Measurements from ENCODE around the gene CTSW.
A peak's percentile ranks its signal among the peaks of the same experiment; 100 is the strongest.

The CTSW gene

DNA sequence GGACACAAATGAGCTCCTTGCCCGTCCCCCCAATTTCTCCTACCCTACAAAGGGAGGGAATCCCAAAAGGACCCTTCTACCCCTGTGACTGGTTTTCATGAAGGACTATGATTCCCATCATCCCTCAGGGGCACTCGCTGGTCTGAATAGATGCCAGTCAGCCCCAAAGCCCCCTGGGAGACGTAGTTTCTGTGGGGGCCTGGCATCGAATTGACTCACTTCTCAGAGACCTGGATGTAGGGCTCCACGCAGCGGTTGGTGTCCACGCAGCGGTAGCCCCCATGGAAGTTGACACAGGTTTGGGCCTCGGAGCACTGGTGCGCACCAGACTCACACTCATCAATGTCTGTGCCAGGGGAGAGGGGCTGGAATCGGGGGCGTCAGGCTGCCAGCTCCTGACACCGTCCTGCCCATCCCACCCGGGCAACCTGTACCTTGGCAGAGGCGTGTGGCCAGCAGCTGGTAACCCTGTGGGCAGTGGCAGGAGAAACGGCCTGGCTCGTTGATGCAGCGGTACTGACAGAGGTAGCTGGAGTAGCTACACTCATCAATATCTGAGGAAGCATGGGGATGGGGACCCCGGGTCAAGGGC is 11.5 kb upstream of the CTSW start:
- no peak for DNase-seq

- no peak for DNase-seq
These were observed 10.7 kb upstream of the CTSW start for GRCh38 chr11:65868907-65869306.

DNA sequence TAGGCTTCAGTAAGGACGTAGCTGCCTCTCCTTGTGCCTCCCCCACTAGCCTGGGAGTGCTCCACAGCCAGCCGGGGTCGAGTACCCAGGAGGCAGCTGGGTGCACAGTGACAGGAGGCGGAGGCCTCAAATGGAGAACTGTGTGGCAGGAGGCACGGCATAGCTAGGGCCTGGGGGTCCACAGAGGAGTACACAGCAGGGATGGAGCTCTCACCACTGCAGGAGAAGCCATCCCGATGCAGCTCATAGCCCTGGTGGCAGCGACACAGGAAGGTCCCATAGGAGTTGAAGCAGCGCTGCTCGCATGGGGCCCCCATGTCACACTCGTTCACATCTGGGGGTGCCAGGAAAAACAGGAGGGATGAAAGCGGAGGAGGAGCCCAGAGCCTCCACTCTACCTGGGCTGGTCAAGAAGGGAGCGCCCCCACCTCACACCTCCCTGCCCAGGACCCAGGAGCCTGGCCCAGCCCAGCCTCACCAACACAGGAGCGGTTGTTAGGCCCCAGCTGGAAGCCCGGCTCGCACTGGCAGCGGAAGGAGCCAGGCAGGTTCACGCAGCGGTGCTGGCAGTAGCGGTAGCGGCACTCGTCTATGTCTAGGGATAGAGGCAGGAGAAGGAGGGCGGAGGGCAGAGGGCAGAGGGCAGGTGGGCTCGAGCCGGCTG is 9.9 kb upstream of the CTSW start:
- no peak for DNase-seq

GRCh38 chr11:65870307-65870658 is 9.4 kb upstream of the CTSW start:
- DNase-seq = no peak

GRCh38 chr11:65870706-65871681 is 8.6 kb upstream of the CTSW start:
- no peak for DNase-seq

DNA sequence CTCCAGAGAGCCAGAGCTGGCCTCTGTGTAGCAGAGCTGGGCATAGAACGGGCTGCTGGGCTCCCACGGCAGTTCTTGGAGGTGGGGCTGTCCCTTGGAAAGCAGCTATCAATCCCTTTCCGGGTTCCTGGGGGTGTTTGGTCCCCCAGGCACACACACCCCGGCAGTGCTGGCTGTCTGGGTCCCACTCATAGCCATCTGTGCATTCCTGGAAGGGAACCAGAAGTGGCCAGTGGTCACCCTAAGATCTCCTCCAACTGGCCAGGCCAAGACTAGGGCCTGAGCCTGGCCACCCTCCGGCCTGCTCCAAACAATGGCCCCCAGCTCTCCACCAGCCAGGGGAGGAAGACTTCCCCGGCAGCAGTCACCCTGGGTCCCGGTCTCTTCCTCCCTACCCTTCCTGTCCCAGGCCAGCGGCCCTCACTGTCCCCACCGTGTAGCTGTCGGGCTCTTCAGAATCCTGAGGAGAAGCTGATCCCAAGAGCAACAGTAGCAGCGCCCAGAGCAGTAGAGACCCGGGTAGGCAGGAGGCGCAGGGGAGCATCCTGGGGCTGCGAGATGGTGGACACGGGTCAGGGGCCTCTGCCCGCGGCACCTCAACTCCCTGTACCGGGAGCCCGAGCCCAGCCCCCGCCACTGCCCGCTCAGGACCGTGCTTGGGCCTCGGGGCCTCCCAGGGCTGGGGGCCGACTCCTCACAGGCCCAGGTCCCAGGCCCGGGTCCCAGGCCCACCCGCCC is 7.7 kb upstream of the CTSW start:
- DNase-seq = no peak

- no peak for DNase-seq
These were observed 6.9 kb upstream of the CTSW start, which contains the start of gene EFEMP2 for GRCh38 chr11:65872586-65873317. EFEMP2 (minus strand) TSS chr11:65872800; CDS start chr11:65872354, 446 bp downstream.

- peak; percentile 96 for DNase-seq
These were observed 6.1 kb upstream of the CTSW start for GRCh38 chr11:65873318-65874156.

GRCh38 chr11:65880027-65880426 is 390 bp downstream of the CTSW start:
- DNase-seq = no peak

- DNase-seq = peak; percentile 44
These were observed 1.3 kb downstream of the CTSW start for GRCh38 chr11:65880844-65881421.

DNA sequence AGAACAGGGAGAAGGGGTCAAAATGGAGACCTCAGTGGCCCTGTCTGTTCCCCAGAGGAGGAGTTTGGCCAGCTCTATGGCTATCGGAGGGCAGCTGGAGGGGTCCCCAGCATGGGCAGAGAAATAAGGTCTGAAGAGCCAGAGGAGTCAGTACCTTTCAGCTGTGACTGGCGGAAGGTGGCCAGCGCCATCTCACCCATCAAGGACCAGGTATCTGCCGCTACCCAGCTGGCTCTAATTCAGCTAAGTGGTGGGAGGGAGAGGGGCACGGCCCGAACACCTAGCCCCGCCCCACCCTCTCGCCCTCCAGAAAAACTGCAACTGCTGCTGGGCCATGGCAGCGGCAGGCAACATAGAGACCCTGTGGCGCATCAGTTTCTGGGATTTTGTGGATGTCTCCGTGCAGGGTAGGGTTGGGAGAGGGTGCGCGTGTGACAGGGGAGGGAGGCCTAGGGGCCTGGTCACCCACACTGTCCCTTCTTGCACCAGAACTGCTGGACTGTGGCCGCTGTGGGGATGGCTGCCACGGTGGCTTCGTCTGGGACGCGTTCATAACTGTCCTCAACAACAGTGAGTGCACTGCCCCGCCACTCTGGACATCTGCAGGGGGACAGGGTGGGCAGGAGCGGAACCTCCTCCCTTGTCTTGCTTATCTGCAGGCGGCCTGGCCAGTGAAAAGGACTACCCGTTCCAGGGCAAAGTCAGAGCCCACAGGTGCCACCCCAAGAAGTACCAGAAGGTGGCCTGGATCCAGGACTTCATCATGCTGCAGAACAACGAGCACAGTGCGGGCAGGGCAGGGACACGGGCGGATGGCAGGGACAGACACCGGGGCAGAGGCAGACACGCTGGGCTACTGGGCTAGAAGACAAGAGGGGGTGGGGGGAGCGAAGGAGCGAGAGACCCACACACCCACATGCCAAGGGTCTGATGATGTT is 2.8 kb downstream of the CTSW start:
- no peak for DNase-seq

DNA sequence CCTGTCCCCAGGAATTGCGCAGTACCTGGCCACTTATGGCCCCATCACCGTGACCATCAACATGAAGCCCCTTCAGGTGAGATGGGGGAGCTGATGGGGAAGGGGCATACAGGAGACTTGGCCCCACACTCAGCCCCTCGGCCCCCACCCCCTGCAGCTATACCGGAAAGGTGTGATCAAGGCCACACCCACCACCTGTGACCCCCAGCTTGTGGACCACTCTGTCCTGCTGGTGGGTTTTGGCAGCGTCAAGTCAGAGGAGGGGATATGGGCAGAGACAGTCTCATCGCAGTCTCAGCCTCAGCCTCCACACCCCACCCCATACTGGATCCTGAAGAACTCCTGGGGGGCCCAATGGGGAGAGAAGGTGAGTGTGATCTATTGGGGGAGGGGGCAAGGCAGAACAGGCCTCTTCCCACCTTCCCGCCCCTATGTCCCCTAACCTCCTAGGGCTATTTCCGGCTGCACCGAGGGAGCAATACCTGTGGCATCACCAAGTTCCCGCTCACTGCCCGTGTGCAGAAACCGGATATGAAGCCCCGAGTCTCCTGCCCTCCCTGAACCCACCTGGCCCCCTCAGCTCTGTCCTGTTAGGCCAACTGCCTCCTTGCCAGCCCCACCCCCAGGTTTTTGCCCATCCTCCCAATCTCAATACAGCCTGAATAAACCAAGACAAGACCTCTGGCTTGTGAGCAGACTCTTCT is 3.6 kb downstream of the CTSW start:
- DNase-seq = no peak

DNA sequence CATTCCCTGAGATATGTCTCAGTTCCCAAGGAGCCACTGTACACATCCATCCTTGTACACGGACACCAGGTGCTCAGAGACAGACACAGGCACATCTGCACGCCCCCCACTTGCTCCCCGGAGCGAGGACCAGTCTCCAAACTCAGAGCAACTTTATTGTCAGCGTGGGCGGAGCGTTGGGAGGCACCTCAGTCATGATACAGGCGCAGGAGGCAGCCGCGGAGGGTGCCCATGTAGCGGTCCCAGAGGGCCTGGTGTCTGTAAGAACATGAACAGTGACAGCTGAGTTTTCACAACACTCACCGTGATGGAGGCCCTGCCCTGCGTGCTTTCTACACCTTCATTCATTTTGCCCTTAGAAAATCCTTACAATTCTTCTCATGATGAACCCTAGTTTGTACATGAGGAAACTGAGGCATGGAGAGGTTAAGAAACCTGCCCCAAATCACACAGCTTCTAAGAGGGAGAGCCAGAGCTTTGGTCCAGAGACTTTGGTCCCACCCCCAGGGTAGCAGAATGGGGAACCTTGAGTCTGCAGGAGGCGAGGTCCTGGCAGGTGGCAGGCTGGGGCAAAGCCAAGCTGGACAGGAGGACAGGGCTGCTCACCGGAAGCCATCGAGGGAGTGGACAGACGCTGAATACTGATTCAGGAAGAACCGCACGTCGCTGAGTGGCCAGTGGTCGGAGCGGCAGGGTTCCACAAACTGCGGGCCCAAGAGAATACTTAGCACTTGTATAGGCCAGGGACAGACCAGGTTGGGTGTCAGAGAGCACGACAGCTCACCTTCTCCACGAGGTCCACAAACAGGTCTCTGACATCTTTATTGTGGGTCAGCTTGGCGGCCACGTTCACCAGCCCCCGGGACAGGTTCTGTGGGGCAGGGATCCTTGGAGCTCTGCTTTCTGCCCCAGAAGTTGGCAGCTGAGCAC is 4.4 kb downstream of the CTSW start:
- no peak for DNase-seq

DNA sequence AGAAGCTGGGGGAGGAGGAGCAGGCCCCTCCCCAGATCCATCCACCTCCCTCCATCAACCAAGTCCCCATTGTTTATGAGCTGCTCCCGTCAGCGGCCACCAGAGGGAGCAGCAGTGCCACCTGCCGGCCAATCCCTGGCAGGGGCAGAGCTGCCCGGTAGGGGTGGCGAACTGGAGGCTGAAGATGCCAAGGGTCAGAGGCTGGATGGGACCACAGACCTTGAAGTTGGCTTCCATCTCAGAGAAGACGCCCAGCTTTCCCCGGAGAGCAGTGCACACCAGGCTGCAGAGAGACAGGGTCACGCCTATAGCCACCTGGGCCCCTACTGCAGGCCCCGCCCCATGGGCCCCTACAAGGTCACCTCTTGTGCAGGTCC is 5.1 kb downstream of the CTSW start:
- peak; percentile 85 for DNase-seq

DNA sequence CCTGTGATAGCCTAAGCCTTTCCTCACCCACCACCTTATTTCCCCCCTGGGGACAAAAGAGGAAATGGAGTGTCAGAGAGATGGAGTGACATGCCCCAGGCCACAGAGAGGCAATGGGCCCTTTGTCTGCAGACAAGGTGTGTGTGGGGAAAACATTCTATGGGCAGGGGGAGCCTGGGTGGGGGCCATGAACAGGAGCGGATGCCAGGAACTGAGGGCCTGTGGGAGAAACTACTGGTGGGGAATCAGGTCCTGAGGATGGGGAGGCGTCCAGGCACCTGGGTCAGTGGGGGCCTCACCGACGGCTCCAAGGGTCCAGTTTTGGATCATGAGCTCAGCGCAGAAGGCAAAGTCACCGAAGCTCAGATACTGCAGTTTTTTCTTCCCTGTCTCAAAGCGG is 5.6 kb downstream of the CTSW start:
- DNase-seq = no peak

- DNase-seq = no peak
These were observed 6.3 kb downstream of the CTSW start for GRCh38 chr11:65885808-65886536.
